Right ventricle myocardium superior (tissue), 1 donor: ENCODE measurements around the gene CCDC148. TPM values are rescaled to one million over a fixed set of nuclear protein-coding genes. Genes with fewer than 3 reads are reported as not detected.
"Not testable (repeated sequence)": the region's sequence is repeated elsewhere in the genome, so short reads cannot be mapped to it uniquely, and the experiment has no call there.

ENCODE experiments used
- ATAC-seq: fragments of 200-7000 bp; cut with Tn5 transposase; one replicate; pipeline ENCODE4 v1.9.1; 2020; ENCODE audit warnings: mild to moderate bottlenecking; ENCODE audit not compliant: poor library complexity
- DNase-seq: peaks from one replicate; pipeline ENCODE4 v3.0.0-alpha.2; 2020
- intact Hi-C: fragments of 100-400 bp; cut with DNase I; formaldehyde crosslinking; loops from one replicate; pipeline ENCODE4 v1.11.2; 2022
- total RNA-seq: library from RNA; stranded (reverse); fragmentation: NEBNext Ultra II Directional; extraction: Animal tissue kit (Norgen Biotek cat#: 25700); gene quantifications from one replicate; pipeline ENCODE4 v1.2.1, GENCODE V29; 2021
- donor health status: DM: no; HTN: yes; CAD: no; lungs with severe emphysema.

The CCDC148 gene
- total RNA-seq, 1 donor from 2014 or later = 1.0 TPM

- DNase-seq (peak; percentile 84), ATAC-seq (peak; percentile 79)
- intact Hi-C loops = loop anchor here (5.0 kb wide), 1 partner anchor 284 kb away; no protein-coding TSS in a partner anchor
These were observed 1.5 kb upstream of the CCDC148 start for GRCh38 chr2:158457826-158458616.

GRCh38 chr2:158457092-158457825 is 706 bp upstream of the CCDC148 start:
- DNase-seq (peak; percentile 72), ATAC-seq (peak; percentile 60)
- intact Hi-C loops = loop anchor here (5.0 kb wide), 1 partner anchor 285 kb away; no protein-coding TSS in a partner anchor

GRCh38 chr2:158443606-158444005 is 12.9 kb downstream of the CCDC148 start:
- no peak for DNase-seq
- intact Hi-C loops = no loop called here
- ATAC-seq = no peak

DNA sequence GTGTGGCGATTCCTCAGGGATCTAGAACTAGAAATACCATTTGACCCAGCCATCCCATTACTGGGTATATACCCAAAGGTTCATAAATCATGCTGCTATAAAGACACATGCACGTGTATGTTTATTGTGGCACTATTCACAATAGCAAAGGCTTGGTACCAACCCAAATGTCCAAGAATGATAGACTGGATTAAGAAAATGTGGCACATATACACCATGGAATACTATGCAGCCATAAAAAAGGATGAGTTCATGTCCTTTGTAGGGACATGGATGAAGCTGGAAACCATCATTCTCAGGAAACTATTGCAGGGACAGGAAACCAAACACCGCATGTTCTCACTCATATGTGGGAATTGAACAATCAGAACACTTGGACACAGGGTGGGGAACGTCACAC is 17.5 kb downstream of the CCDC148 start:
- intact Hi-C loops, ATAC-seq, DNase-seq: not testable (repeated sequence)

DNA sequence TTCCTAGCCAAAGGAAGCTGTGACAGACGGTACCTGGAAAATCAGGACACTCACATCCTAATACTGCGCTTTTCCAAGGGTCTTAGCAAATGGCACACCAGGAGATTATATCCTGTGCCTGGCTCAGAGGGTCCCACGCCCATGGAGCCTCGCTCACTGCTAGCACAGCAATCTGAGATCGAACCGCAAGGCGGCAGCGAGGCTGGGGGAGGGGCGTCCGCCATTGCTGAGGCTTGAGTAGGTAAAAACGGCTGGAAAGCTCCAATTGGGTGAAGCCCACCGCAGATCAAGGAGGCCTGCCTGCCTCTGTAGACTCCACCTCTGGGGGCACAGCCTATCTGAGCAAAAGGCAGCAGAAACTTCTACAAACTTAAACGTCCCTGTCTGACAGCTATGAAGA is 22.8 kb downstream of the CCDC148 start:
- DNase-seq, intact Hi-C loops, ATAC-seq: not testable (repeated sequence)

DNA sequence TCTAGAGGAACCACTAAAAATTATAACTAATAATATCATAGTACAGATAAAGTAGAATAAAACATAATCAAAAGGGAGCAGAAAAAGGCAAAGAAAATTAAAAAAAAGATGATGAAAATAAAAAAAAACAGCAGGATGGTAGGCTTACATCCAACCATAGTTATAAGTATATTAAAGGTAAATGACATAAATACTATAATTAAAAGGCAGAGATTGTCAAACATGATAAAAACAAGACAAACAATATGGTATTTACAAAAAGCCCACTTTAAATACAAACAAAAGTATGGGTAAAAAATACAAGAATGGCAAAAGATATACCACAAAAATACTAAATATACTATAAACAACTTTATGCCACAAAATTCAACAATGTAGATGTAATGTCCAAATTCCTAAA is 24.4 kb downstream of the CCDC148 start:
- DNase-seq = no peak
- no peak for ATAC-seq
- intact Hi-C loops = no loop called here

GRCh38 chr2:158414538-158414937 is 42.0 kb downstream of the CCDC148 start:
- intact Hi-C loops = no loop called here
- no peak for ATAC-seq

DNA sequence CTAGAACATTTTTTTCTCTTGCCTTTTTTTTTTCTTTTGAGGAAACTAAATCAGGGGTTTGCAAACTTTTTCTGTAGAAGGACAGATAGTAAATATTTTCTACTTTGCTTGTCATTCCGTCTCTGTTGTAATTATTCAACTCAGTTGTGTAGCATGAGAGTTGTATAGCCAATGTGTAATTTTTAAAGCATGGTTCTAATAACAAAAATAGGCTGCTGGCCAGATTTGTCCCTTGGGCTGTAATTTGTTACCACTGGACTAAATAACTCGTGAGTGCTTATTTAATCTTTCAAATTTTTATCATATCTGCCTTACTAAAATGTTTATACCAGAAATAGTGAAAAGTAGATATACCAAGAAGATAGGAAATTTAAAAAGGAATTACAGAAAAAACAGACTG is 43.0 kb downstream of the CCDC148 start:
- intact Hi-C loops = no loop called here
- no peak for DNase-seq
- ATAC-seq = no peak

More at GRCh38 chr2:158414538-158414937, 42.0 kb downstream of the CCDC148 start:
- DNase-seq = no peak

DNA sequence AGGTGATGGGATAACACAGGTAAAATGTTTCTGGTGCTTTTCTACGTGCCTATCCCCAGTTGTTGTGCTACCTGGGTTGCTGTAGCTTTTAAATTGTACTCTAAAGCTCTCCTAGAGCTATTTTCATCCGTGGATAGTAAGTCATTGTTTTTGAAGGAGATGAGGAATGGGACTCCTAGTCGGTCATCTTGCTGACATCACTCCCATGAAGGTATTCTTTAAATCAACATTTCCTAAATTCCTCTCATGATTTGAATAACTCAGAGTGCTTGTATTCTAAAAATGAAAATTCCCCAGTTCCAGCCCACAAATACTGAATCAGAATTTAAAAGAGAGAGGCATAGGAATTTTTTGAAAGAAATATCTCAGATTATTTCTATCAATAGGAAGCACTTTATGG is 44.3 kb downstream of the CCDC148 start:
- DNase-seq (no peak), ATAC-seq (no peak)
- intact Hi-C loops = no loop called here

GRCh38 chr2:158411748-158412147 is 44.8 kb downstream of the CCDC148 start:
- intact Hi-C loops = no loop called here
- DNase-seq (no peak), ATAC-seq (no peak)

DNA sequence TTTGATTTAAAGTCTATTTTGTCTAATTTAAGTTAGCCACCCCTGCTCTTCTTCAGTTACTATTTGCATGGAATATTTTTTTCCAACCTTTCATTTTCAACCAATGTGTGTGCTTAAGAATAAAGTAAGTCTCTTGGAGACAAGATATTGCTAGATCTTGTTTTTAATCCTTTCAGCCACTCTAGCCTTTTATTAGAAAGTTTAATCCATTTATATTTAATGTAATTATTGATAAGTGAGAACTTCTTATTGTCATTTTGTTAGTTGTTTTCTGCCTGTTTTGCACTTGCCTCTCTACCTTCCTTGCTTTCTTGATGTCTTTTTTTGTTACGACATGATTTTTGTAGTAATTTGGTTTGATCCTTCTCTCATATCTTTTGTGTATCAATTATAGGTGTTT is 46.4 kb downstream of the CCDC148 start:
- intact Hi-C loops = no loop called here
- ATAC-seq (no peak), DNase-seq (no peak)

DNA sequence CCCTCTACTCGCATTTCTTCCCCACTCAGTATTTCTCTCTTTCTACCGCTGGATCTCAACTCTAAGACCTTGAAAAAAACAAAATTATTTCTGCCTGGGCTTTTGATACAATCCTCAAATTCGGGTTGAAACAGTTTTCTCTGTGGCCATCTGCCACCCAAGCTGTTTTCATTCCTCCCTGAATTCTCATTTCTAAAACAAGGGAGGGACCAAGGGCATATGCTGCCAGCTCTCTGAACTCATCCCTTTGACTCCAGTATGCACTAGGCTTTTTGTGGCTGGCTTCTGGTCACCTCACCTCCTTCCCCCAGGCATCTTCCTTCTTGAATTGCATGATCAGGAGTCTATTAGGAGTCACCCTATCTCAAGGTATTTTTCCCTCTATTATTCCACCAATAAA is 49.5 kb downstream of the CCDC148 start:
- intact Hi-C loops = no loop called here
- DNase-seq = no peak
- ATAC-seq = no peak

DNA sequence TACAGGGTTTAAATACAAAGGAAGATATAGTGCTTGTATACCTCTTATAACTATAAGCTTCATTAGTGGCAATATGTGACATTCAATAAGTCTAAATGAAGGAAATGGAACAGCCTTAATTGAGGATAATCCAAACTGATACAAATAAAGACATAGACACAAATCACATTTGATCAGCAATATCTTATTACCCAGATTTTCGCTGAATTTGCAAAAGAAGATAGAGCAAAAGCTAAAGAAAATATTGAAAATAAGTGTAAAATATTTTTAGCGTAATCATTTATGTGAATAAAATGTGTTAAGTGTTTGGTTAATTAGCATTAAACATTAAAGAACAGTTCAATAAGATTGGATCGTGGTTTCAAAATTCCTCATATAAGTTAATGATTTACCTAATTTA is 51.2 kb downstream of the CCDC148 start:
- no peak for DNase-seq
- no peak for ATAC-seq
- intact Hi-C loops = no loop called here

DNA sequence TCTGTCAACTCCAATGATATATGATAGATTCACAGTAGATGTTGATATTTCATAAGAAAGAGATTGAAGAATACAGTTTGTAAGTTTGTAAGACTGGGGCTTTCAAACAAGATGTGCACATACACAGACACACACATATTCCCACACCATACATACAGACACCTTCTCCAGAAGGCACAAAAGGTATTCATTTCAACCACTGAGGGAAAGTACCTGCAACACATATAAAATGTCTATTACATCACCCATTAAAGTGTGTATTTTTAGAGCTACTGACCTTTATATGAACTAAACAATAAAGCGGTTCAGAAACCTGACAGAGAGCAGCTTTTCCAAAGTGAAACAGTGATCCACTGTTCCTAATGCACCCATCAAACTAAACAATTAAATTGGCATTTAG is 53.3 kb downstream of the CCDC148 start:
- DNase-seq = no peak
- intact Hi-C loops = no loop called here
- ATAC-seq = no peak

GRCh38 chr2:158402665-158403064 is 53.9 kb downstream of the CCDC148 start:
- intact Hi-C loops = no loop called here
- ATAC-seq (no peak), DNase-seq (no peak)

- no peak for ATAC-seq
- DNase-seq = no peak
- intact Hi-C loops = no loop called here
These were observed 61.4 kb downstream of the CCDC148 start for GRCh38 chr2:158395166-158395565.

DNA sequence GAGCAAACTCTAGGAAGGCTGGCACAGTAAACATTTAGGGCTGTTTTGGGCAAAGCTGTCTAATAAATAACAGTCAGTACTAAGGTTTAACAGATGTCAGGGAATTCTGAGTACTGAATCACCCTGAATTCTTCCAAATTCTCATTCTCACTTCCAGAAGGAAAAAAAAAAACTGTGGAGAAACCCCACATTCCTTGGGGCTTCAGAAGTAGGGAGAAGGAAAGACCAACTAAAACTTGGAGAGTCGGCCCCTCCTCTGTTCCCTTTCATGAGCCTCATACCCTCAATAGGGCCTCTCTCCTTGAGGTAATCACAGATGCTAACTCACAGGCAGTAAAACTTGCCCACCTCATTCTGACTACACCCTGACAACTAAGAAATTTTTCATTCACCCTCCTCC is 62.1 kb downstream of the CCDC148 start:
- ATAC-seq (no peak), DNase-seq (no peak)
- intact Hi-C loops = no loop called here

DNA sequence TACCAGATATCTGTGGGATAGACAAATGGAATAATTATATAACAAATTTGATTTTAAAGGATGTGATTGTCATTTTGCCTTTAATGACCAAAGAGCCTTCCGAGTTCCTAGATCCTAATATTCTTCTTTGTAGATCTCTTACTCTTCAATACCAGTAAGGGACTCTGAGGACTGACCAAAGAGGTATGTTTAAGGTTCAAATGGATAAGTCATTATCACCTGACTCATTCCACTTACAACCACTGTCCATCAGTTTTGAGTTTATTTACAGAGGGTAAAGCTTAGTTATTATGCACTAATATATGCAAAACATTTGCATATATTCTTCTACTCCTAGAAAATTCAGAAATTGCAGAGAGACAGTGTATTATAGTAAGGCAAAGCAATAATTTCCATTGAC is 62.7 kb downstream of the CCDC148 start:
- ATAC-seq = no peak
- intact Hi-C loops = no loop called here
- no peak for DNase-seq

DNA sequence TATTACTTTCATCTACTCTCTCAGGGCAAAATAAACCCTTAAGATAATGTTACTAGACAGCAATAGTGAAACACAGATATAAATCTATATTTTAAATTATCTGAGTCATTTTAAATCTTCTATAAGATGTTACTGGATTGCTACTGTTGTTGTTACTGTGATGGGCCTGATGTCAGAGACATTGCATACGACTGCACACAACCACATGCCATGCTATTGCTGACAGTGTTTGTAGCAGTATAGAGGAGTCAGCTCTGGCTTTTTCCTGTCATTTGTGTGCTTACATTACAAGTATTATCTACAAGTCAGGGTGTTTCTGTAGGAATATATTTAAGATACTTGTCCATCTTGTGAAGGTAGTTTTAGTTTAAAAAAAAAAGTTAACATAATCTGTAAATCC is 63.9 kb downstream of the CCDC148 start:
- no peak for ATAC-seq
- intact Hi-C loops = no loop called here

DNA sequence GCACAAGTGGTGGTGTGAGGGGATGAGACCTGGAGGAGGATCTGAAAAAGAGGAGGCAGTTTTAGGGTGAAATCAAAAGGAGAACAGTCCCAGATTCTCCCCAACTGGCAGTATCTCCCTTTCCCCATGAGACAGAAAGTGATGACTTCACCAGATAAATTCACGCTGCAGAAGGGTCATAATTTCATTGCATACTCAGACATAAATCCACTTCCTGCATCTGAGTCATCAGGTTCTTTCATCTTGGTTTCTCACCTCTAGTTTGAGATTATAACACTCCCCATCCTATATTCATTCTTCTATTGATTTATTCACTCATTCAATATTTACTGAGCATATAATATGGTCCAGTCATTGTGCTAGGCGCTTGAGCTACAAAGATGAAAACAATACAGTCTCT is 64.7 kb downstream of the CCDC148 start:
- ATAC-seq = no peak
- DNase-seq = no peak
- intact Hi-C loops = no loop called here

More for the DNA sequence above, 63.9 kb downstream of the CCDC148 start:
- DNase-seq = no peak
